H9 (cell line): ENCODE data around the gene IL12RB1. TPM values are rescaled to one million over a fixed set of nuclear protein-coding genes. Genes with fewer than 3 reads are reported as not detected.

Source experiments
- DNase-seq: peaks from one replicate; pipeline ENCODE4 v3.0.0-alpha.2; 2017
- H2AFZ ChIP-seq: one replicate; pipeline ENCODE4 v1.6.1; 2013; ENCODE audit warnings: mild to moderate bottlenecking, low read length, control low read depth, moderate library complexity
- H2AK5ac ChIP-seq: 2 replicates; pipeline ENCODE4 v1.6.1; 2013; ENCODE audit warnings: low read length, control low read depth, mixed read lengths; ENCODE audit not compliant: insufficient read length
- H2BK120ac ChIP-seq: one replicate; pipeline ENCODE4 v1.6.1; 2013; ENCODE audit warnings: low read depth, mild to moderate bottlenecking, low read length, control low read depth, inconsistent platforms; ENCODE audit not compliant: poor library complexity, severe bottlenecking
- H2BK12ac ChIP-seq: 2 replicates; pipeline ENCODE4 v1.6.1; 2013; ENCODE audit warnings: low read length, control low read depth, mixed read lengths, low read depth; ENCODE audit not compliant: insufficient read length
- H2BK15ac ChIP-seq: 2 replicates; pipeline ENCODE4 v1.6.1; 2013; ENCODE audit warnings: low read depth, low read length, control low read depth
- H2BK20ac ChIP-seq: one replicate; pipeline ENCODE4 v1.6.1; 2013; ENCODE audit warnings: low read depth, mild to moderate bottlenecking, low read length, control low read depth, inconsistent platforms; ENCODE audit not compliant: poor library complexity, severe bottlenecking
- H2BK5ac ChIP-seq: 2 replicates; pipeline ENCODE4 v1.6.1; 2013; ENCODE audit warnings: low read length, control low read depth, mixed read lengths; ENCODE audit not compliant: insufficient read length
- H3K14ac ChIP-seq: 2 replicates; pipeline ENCODE4 v1.6.1; 2013; ENCODE audit warnings: low read length, control low read depth; ENCODE audit not compliant: insufficient read depth
- H3K18ac ChIP-seq: 2 replicates; pipeline ENCODE4 v1.6.1; 2013; ENCODE audit warnings: low read depth, mild to moderate bottlenecking, mixed read lengths, low read length, control low read depth; ENCODE audit not compliant: insufficient read length
- H3K23ac ChIP-seq: 2 replicates; pipeline ENCODE4 v1.6.1; 2013; ENCODE audit warnings: low read length, control low read depth, mixed read lengths, low read depth; ENCODE audit not compliant: insufficient read length
- H3K23me2 ChIP-seq: 2 replicates; pipeline ENCODE4 v1.6.1; 2013; ENCODE audit warnings: low read depth, mild to moderate bottlenecking, mixed read lengths, low read length, control low read depth; ENCODE audit not compliant: insufficient read length, poor library complexity, severe bottlenecking
- H3K27ac ChIP-seq: 2 replicates; pipeline ENCODE4 v1.5.1; 2013; ENCODE audit warnings: low read length, control low read depth, mixed read lengths, low read depth; ENCODE audit not compliant: insufficient read length
- H3K27me3 ChIP-seq: 2 replicates; pipeline ENCODE4 v1.6.1; 2013; ENCODE audit warnings: low read length, control low read depth, inconsistent platforms; ENCODE audit not compliant: insufficient read depth
- H3K4ac ChIP-seq: 2 replicates; pipeline ENCODE4 v1.6.1; 2013; ENCODE audit warnings: low read depth, mild to moderate bottlenecking, control low read depth, inconsistent platforms, low read length, moderate library complexity
- H3K4me1 ChIP-seq: 2 replicates; pipeline ENCODE4 v1.6.1; 2013; ENCODE audit warnings: low read length, control low read depth, inconsistent platforms; ENCODE audit not compliant: insufficient read depth
- H3K4me2 ChIP-seq: 2 replicates; pipeline ENCODE4 v1.6.1; 2013; ENCODE audit warnings: low read length, control low read depth, mixed read lengths; ENCODE audit not compliant: insufficient read length, insufficient read depth
- H3K56ac ChIP-seq: 2 replicates; pipeline ENCODE4 v1.6.1; 2013; ENCODE audit warnings: low read depth, mild to moderate bottlenecking, mixed read lengths, low read length, control low read depth; ENCODE audit not compliant: insufficient read length
- H3K79me1 ChIP-seq: 2 replicates; pipeline ENCODE4 v1.6.1; 2013; ENCODE audit warnings: low read depth, mild to moderate bottlenecking, moderate library complexity, low read length, control low read depth, inconsistent platforms; ENCODE audit not compliant: insufficient read depth, poor library complexity, severe bottlenecking
- H3K79me2 ChIP-seq: 2 replicates; pipeline ENCODE4 v1.6.1; 2013; ENCODE audit warnings: low read length, control low read depth, inconsistent platforms; ENCODE audit not compliant: insufficient read depth
- H3K9ac ChIP-seq: 2 replicates; pipeline ENCODE4 v1.6.1; 2013; ENCODE audit warnings: low read length, control low read depth, mixed read lengths; ENCODE audit not compliant: insufficient read length; ENCODE audit errors: extremely low read depth
- H3K9me3 ChIP-seq: one replicate; pipeline ENCODE4 v1.6.1; 2013; ENCODE audit warnings: low read depth, low read length, inconsistent platforms; ENCODE audit not compliant: control insufficient read depth
- H3T11ph ChIP-seq: one replicate; pipeline ENCODE4 v1.6.1; 2013; ENCODE audit warnings: mild to moderate bottlenecking, low read length, control low read depth, inconsistent platforms
- H4K20me1 ChIP-seq: one replicate; pipeline ENCODE4 v1.6.1; 2013; ENCODE audit not compliant: control insufficient read depth, insufficient read length, insufficient read depth
- H4K5ac ChIP-seq: 2 replicates; pipeline ENCODE4 v1.6.1; 2013; ENCODE audit warnings: low read depth, mild to moderate bottlenecking, mixed read lengths, low read length, control low read depth; ENCODE audit not compliant: insufficient read length
- H4K8ac ChIP-seq: replicated peaks from 2 replicates; pipeline ENCODE4 v1.6.1; 2013; ENCODE audit warnings: low read length, control low read depth, mixed read lengths, low read depth; ENCODE audit not compliant: insufficient read length
- H4K91ac ChIP-seq: 2 replicates; pipeline ENCODE4 v1.6.1; 2013; ENCODE audit warnings: low read depth, mild to moderate bottlenecking, moderate library complexity, mixed read lengths, low read length, control low read depth; ENCODE audit not compliant: insufficient read length
- H3K27ac Mint-ChIP-seq, 3 experiments: 2 replicates in 2 of 3; 3 replicates in 1 of 3; pipeline ENCODE4 v1.8.0; 2020 to 2021; ENCODE audit warnings: mixed read lengths in 3 of 3, mild to moderate bottlenecking in 1 of 3, moderate library complexity in 1 of 3
- H3K27me3 Mint-ChIP-seq: 2 replicates; pipeline ENCODE4 v1.8.0; 2021; ENCODE audit warnings: low read depth, mild to moderate bottlenecking, moderate library complexity, mixed read lengths
- H3K36me3 Mint-ChIP-seq, 3 experiments: 2 replicates in 2 of 3; 3 replicates in 1 of 3; pipeline ENCODE4 v1.8.0; 2020 to 2021; ENCODE audit warnings: low read depth in 3 of 3, mixed read lengths in 3 of 3; ENCODE audit not compliant: insufficient read depth in 1 of 3
- H3K4me1 Mint-ChIP-seq, 2 experiments: 2 replicates each; pipeline ENCODE4 v1.8.0; 2020; ENCODE audit warnings: mixed read lengths in 2 of 2
- H3K4me3 Mint-ChIP-seq, 2 experiments: 2 replicates in 1 of 2; 3 replicates in 1 of 2; pipeline ENCODE4 v1.8.0; 2020 to 2021; ENCODE audit warnings: mild to moderate bottlenecking in 2 of 2, mixed read lengths in 2 of 2, moderate library complexity in 1 of 2
- H3K9me3 Mint-ChIP-seq, 2 experiments: 2 replicates in 1 of 2; 3 replicates in 1 of 2; pipeline ENCODE4 v1.8.0; 2020; ENCODE audit warnings: mild to moderate bottlenecking in 2 of 2, mixed read lengths in 2 of 2, moderate library complexity in 1 of 2
- CTCF ChIP-seq: fragments of 200-600 bp; sonication (generic); conservative IDR thresholded peaks from 3 replicates; pipeline ENCODE4 v1.8.0; 2021; ENCODE audit warnings: antibody characterized with exemption, mild to moderate bottlenecking
- WGBS: extraction: QIAGEN DNeasy Blood & Tissue Kit; methylation state at CpG from one replicate; pipeline ENCODE4 v1.1.7; 2013; ENCODE audit warnings: missing lambda C conversion rate, low lambda C conversion rate, mixed read lengths; ENCODE audit not compliant: insufficient read length; ENCODE audit errors: extremely low coverage; 5-methylcytosine and 5-hydroxymethylcytosine counted together
- total RNA-seq: library from RNA; stranded (reverse); gene quantifications from 2 replicates; pipeline ENCODE4 v1.2.1, GENCODE V29; 2021

Gene IL12RB1
- total RNA-seq, 1 experiment from 2014 or later = not detected

- H3K4me1 Mint-ChIP-seq = peaks cover 0 to 15% of the 10 kb centered on the region in 2 experiments; a peak in 3 of 4 replicates
- no peak overlapping the region for H3K4me3 Mint-ChIP-seq
Measured at GRCh38 chr19:18055967-18056366, 30.8 kb downstream of the IL12RB1 start.

More at GRCh38 chr19:18055967-18056366, 30.8 kb downstream of the IL12RB1 start:
- Histone ChIP-seq H4K5ac (no peak overlapping the region), H3K56ac (no peak overlapping the region), H2BK20ac (no peak overlapping the region), H3K79me1 (no peaks in the 10 kb centered on the region), H4K91ac (no peak overlapping the region), H2AFZ (no peak overlapping the region), H3K4me1 (no peaks in the 10 kb centered on the region), H3K27ac (no peak overlapping the region), H3K23me2 (no peaks in the 10 kb centered on the region), H3K18ac (no peak overlapping the region), H2BK12ac (no peak overlapping the region), H3K9ac (no peak overlapping the region), H4K8ac (no peak overlapping the region), H2AK5ac (no peak overlapping the region), H3K4me2 (no peak overlapping the region), H2BK15ac (no peak overlapping the region), H3T11ph (no peak overlapping the region), H3K4ac (no peak overlapping the region), H2BK5ac (no peak overlapping the region), H3K9me3 (no peaks in the 10 kb centered on the region), H2BK120ac (no peak overlapping the region), H4K20me1 (no peaks in the 10 kb centered on the region), H3K79me2 (no peaks in the 10 kb centered on the region), H3K14ac (no peak overlapping the region), H3K27me3 (no peaks in the 10 kb centered on the region), H3K23ac (no peak overlapping the region)
- Mint-ChIP-seq H3K27ac (no peak overlapping the region), H3K27me3 (peaks cover 5% of the 10 kb centered on the region; the same call in 1 of the 2 replicates), H3K36me3 (no peaks in the 10 kb centered on the region), H3K9me3 (no peaks in the 10 kb centered on the region; a peak in 1 of 5 replicates)
- no peak for TF ChIP-seq CTCF
- no CpG with 5 or more reads among the region's 5 CpGs for WGBS
- DNase-seq = no peak
